ENCODE measurements around the gene BEST2.
"Not testable (repeated sequence)": the region's sequence is repeated elsewhere in the genome, so short reads cannot be mapped to it uniquely, and the experiment has no call there.

The BEST2 gene

DNA sequence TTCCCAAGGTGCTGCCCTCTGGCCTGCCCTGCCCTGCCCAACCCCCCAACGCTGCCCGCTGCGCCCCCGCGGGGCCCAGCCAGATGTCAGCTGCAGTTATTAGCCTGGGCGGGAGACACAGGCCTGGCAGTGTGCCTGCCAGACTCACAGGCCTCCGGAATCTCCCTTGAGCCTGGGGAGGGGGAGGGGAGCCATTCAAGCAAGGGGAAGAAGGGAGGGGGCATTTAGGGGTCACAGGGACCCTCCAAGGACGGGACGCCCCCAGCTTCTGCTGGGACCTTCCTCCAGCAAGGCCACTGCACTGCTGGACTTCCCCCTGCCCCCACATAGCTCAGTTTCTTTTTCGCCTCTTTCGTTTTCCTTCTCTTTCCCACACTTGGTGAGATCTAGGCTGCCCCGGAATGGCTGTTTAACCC, 37.1 kb downstream of the BEST2 start:
- DNase-seq: no peak

DNA sequence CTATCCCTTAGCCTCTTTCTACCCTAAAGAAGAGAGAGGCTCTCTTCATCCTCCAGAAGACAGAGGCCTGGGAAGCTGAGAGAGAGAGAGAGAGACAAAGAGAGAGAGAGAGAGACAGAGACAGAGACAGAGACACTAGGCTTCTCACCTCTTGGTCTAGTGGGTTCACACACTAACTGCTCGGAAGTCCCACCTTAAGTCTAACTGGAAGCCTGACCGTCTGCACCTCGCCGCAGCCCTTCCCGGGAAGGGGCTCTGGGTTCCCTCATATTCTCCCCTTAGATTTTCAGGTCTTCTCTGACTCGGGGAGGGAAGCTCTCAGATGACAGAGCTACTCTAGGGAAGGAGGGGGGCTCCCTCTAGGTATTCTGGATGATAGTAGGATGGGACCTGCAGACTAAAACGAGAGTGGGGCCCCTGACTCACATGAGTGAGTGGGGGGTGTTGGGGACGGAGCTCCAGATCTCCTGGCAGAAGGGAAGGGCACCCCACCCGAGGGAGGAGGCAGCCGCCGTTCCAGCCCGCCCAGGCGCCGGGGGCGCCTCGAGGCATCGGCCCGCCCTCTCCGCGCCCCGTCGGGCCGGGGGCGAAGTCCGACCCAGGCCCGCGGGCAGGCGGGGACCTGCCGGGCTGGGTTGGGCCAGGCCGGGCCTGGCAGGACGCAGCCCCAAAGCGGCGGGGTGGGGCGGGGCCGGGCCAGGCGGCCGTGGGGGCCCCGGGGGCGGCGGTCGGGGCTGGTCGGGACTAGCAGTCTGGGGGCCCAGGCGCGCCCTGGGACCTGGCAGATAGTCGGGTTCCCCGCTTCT, 37.7 kb downstream of the BEST2 start:
- no peak for DNase-seq

DNA sequence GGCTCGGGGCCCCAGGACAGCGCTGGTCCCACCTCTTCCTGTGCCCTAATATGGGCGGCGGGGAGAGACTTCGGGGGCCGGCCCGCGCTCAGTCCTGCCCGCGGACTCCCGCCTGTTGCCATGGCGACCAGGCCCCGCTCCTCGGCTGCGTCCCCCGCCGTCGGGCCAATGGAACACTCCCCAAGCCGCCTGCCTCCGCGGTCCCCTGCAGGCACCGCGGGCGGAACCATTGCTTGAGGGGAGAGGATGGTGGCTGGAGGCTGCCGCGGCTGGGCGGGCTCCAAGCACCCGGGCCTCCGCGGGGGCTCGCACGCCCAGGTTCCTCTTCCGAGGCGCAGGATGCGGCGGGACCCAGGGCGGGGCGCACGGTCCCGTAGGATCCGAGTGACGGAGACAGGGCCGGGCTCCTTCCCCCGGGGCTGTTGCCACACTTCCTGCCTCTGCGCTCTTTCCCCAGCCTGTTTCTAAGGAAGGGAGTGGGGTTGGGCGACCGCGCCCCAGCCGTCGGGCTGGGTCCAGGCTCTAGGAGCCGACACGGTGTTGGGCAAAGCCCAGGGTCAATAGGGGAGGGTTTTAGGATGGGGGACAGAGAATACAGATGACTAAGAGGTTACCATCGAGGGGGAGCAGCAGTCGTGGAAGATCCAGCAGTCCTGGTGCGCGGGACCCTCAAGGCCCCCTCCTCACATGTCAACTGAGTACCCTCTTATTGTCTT, 38.5 kb downstream of the BEST2 start:
- DNase-seq: peak; percentile 93

DNA sequence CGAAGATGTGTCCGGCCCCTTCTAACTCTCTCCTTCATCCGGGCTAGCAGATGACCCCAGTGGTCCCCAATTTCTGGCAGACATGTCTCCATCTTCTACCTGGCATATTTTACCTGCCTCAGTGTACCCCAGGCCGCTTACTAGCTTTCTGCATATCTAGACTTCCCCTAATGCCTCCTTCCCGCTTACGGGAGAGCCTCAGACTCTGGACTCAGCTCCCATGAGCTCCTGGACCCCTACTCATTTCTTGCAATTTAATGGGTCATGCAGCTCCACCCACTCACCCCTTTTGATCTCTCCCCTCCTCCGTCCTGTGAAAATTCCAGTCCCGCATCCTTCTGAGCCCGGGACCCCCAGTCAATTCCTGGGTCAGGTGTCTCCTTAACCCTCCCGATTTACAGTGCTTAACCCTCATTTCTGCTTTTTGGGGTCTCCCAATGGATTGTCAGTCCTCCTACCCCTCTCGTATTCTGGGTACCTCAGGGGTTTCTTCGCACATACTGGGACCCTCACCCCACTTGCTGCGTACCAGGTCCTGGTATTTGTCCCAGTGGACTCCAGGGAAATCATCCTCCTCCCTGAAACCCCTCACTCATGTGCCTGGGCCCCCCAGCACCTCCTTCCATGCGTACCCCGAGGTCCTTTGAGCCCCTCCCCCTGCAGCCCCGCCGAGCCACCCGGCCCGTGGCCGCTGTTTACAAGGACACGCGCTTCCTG, 39.2 kb downstream of the BEST2 start:
- no peak for DNase-seq

DNA sequence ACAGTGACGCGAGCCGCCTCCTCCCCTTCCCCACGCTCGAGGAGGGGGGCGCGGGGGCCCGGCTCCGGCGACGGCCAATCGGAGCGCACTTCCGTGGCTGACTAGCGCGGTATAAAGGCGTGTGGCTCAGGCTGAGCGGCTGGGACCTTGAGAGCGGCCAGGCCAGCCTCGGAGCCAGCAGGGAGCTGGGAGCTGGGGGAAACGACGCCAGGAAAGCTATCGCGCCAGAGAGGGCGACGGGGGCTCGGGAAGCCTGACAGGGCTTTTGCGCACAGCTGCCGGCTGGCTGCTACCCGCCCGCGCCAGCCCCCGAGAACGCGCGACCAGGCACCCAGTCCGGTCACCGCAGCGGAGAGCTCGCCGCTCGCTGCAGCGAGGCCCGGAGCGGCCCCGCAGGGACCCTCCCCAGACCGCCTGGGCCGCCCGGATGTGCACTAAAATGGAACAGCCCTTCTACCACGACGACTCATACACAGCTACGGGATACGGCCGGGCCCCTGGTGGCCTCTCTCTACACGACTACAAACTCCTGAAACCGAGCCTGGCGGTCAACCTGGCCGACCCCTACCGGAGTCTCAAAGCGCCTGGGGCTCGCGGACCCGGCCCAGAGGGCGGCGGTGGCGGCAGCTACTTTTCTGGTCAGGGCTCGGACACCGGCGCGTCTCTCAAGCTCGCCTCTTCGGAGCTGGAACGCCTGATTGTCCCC, 39.9 kb downstream of the BEST2 start, which contains the start of gene JUNB:
JUNB (plus strand) TSS at position 142 of the 706 bp plus-strand sequence; CDS start at position 428, 286 bp downstream.
- peak; percentile 92 for DNase-seq

DNA sequence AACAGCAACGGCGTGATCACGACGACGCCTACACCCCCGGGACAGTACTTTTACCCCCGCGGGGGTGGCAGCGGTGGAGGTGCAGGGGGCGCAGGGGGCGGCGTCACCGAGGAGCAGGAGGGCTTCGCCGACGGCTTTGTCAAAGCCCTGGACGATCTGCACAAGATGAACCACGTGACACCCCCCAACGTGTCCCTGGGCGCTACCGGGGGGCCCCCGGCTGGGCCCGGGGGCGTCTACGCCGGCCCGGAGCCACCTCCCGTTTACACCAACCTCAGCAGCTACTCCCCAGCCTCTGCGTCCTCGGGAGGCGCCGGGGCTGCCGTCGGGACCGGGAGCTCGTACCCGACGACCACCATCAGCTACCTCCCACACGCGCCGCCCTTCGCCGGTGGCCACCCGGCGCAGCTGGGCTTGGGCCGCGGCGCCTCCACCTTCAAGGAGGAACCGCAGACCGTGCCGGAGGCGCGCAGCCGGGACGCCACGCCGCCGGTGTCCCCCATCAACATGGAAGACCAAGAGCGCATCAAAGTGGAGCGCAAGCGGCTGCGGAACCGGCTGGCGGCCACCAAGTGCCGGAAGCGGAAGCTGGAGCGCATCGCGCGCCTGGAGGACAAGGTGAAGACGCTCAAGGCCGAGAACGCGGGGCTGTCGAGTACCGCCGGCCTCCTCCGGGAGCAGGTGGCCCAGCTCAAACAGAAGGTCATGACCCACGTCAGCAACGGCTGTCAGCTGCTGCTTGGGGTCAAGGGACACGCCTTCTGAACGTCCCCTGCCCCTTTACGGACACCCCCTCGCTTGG, 40.7 kb downstream of the BEST2 start:
- peak; percentile 71 for DNase-seq

DNA sequence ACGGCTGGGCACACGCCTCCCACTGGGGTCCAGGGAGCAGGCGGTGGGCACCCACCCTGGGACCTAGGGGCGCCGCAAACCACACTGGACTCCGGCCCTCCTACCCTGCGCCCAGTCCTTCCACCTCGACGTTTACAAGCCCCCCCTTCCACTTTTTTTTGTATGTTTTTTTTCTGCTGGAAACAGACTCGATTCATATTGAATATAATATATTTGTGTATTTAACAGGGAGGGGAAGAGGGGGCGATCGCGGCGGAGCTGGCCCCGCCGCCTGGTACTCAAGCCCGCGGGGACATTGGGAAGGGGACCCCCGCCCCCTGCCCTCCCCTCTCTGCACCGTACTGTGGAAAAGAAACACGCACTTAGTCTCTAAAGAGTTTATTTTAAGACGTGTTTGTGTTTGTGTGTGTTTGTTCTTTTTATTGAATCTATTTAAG, 41.3 kb downstream of the BEST2 start:
- DNase-seq: no peak

DNA sequence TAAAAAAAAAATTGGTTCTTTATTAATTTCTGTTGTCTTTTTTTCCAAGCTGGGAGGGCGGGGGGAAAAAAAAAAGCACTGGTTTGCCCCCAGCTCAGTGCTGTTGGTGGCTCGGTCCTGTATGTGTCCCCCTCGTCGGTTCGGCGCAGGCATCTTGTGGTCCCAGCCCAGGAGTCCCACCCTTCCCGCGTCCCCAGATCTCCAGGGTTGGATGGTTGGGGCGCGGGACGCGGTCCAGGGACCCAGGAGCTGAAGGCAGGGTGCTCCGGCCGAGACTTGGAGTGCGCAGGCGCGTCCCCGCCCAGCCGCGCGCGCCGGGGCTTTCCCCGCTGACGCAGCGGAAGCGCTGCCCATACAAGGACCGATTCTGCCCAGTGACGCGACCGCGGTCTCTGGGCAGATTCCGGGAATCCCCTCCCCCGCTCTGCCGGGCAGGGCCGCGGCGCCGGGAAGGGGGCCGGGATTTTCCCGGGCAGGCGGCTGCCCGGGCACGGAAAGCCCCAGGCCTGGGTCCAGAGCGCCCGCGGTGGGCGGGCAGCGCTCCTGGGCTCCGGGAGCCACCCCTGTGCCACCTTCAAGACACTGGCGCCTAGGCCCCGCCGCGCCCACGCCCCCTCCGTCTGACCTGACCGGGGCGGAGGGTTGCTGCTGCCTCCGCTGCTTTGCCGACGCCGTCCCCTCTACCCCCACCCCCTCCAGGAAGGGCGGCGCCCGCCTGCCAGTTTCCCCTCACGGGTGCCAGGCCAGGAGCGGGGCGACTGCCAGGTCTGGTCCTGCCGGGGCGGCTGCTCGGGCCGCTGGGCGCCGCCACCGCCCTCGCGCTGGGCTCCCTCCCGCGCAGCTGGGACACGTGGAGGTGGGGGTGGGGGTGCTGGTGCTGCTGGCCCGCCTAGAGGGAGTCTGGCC, 42.0 kb downstream of the BEST2 start:
- peak; percentile 89 for DNase-seq

DNA sequence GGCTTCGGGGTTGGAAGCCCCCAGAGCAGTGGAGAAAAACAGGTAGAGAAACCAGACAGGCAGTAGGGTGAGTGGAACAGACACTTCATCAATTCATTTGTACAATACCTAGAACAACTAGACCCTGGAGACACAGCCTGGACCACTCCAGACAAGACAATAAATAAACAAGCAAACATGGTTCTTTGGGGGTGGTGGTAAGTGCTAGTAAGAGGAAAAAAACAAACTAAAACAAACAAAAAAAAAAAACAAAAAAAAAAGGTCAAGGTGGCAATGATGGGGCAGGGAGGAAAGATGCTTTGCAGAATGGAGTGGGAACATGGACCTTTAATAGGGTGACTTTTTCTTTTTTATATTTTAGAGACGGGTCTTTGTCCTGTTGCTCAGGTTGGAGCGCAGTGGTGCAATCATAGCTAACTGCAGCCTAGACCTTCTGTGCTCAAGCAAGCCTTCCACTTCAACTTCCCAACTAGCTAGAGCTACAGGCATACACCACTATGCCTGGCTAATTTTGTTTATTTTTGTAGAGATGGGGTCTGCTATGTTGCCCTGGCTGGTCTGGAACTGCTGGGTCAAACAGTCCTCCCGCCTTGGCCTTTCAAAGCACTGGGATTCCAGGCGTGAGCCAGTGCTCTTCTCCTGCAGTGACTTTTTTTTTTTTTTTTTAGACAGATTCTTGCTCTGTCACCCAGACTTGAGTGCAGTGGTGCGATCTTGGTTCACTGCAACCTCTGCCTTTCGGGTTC, 42.8 kb downstream of the BEST2 start:
- DNase-seq: no peak

DNA sequence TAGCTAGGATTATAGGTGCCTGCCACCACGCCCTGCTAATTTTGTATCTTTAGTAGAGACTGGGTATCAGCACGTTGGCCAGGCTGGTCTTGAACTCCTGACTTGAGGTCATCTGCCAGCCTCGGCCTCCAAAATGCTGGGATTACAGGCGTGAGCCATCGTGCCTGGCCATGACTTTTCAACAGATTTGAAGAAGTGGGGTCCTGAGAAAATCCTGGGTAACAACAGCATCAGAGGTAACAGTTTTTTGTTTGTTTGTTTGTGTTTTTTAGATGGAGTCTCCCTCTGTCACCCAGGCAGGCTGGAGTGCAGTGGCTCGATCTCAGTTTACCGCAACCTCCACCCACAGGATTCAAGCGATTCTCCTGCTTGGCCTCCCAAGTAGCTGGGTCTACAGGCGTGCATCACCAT, 43.4 kb downstream of the BEST2 start:
- DNase-seq: no peak

DNA sequence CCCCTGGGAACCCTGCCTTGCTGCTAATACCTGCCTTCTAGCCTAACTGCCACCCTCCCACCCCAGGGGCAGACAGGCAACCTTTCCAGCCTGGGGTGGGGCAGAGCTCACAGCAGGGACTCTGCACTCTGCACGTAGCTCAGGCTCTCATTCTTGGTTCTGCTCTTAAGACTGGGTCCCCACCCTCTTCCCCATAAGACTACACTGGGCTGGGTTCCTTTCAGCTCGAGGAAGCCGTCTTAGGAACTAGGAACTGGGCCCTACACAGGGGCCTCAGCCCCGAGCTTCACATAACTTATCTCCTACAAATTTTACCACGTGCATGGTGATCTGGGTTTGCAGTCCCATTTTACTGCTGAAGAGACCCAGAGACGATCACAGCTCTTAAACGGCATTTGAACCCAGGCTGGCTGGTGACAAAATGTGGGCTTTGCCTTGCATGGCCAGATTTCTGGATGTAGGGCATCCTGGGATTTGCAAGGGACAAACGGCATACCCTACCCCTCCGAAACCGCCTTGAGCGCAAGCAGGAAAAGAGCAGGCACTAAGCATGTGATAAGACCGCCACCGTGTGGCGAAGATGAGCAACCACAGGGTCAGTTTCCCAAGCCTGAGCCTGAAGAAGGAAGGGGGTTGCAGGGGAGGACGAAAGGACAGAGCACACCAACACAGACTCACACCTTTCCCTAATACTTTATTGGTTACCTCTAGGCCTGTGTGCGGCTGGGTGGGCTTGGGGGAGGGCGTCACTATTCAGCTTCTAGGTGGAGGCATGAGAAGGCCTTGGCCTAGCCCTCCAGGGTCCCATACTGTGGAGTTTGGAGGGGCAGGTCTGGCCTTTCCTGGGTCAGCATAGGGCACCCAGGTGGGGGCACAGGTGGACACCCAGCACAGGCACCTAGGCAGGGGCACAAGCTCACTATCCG, 44.8 kb downstream of the BEST2 start:
- peak; percentile 78 for DNase-seq

DNA sequence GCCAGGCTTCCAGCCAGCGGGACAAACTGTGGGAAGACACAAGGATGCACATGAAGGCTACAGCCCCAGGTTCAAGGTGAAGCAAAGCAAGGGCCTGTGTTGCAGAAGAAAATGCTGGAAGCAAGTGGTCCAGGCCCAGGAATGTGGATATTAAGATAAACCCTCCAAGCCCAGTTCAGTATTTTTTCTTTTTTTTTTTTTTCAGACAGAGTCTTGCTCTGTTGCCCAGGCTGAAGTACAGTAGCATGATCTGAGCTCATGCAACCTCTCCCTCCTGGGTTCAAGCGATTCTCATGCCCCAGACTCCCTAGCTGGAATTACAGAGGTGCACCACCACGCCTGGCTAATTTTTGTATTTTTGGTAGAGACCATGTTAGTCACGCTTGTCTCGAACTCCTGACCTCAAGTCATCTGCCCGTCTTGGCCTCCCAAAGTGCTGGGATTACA, 45.6 kb downstream of the BEST2 start:
- DNase-seq: no peak

DNA sequence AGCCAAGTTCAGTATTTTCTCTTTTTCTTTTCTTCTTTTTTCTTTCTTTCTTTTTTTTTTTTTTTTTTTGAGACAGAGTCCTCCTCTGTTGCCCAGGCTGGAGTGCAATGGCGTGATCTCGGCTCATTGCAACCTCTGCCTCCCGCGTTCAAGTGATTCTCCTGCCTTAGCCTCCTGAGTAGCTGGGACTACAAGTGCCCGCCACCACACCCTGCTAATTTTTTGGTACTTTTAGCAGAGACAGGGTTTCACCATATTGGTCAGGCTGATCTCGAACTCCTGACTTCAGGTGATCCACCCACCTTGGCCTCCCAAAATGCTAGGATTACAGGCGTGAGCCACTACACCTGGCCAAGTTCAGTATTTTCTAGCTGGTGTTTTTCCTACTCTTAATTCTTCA, 46.0 kb downstream of the BEST2 start:
- DNase-seq: not testable (repeated sequence)

DNA sequence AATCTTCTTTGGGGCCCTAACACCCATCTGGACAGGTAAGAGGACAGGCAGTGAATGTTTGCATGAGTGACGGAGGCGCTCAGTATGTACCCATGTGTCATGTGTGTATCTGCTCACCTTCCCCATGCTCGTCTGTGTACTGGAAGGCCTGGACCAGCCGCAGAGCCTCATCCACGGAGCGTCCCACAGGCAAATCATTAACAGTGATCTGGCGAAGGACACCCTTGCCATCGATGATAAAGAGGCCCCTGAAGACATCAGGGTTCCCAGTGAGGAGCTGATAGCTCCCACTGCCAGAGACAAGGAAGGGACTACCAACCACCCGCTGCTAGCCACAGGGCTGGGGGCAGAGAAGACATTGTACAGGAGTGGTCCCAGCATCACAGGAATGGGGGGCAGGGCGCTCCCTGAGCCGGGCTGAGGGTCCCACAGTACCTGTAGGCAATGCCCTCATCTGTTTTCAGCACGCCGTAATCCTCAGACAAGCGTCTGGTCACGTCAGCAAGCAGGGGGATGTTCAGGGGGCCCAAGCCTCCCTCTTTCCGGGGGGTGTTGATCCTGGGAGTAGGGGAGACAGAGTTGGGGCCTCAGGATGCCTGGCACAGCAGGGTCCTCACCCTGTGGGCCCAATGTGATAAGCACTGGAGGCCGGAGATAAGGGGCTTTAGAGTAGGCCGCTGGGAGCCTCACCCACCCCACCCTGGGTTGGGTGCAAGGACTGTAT, 48.3 kb downstream of the BEST2 start:
- DNase-seq: no peak

DNA sequence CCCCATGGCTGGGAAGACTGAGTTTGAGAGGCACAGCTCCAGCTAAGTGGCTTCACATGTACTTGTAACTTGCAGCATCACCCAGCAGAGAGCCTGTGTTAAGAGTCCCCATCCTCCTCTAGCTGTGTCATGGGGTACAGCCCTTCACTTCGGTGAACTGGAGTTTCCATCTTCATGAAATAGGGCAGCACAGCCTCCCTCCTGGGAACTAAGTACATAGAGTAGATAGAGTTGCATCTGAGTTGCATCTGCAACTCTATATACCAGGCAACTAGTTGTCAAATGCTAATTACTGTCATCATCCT, 48.8 kb downstream of the BEST2 start:
- no peak for DNase-seq

DNA sequence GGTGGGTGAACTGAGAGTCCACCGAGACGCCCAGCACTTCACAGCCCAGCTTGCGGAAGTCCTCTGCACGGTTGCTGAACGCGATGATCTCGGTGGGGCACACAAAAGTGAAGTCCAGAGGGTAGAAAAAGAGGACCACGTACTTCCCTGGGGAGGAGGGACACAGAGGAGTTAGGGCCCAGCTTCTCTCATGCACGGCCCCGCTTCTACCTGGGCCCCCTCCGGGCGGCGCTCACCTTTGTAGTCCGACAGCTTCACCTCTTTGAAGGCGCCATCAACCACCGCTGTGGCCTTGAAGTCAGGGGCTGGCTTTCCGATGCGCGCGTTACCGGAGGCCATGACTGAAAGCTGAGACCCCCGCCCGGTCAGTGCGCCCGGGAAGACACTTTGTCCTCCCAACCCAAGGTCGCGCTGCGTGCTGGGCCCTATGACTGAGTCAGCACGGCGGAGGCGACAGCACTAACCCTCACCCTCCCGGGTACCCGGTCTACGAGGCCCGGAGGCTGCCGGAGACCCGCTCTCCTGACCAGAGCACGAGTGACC, 49.4 kb downstream of the BEST2 start:
- no peak for DNase-seq

DNA sequence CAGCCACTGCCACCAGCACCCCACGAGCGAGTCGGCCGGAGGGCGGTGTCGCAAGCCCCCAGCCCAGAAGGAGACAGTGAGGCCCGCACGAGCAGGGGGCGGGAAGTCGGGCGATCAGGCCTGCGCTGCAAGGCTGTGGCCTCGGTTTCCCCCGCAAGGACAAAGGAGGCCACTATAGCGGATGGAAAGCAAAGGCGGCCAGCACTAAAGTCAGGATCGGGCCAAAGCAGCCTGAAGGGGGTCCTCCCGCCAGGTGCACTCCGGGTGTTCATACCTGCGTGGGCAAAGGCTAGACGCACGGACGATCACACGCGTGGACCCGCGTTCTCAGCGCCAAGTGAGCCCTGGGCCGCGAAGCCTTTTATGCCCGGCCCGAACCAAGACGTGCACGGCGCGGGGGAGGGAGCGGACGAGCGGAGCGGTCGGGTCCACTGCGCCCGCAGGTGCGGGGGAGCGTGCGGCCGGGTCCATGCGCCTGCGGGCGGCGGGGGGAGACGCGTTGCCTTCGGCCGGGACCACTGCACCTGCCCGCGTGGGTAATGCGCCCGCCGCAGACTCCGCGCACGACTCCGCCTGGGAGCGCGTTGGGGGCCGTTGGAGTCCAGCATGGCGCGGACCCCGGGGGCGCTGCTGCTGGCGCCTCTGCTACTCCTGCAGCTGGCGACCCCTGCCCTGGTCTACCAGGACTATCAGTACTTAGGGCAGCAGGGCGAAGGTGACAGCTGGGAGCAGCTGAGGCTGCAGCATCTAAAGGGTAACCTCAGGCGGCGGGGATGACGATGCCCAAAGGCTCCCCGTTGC, 50.1 kb downstream of the BEST2 start, which contains the start of the genes PRDX2 and THSD8:
PRDX2 (minus strand) TSS at position 335 of the 801 bp plus-strand sequence. CDS start 539 bp downstream, outside the sequence.
THSD8 (plus strand) TSS at position 604 of the 801 bp plus-strand sequence; CDS start at position 607, 3 bp downstream.
- DNase-seq: peak; percentile 88
